Skeletal muscle tissue (tissue), 4 donors: ENCODE results near the gene ADGRF5. TPM values are rescaled to one million over a fixed set of nuclear protein-coding genes. Genes with fewer than 3 reads are reported as not detected.

Experiments
- H3K27ac ChIP-seq: one replicate; pipeline ENCODE4 v1.7.0; 2013; ENCODE audit warnings: mild to moderate bottlenecking, low read depth, low read length, inconsistent platforms
- H3K27me3 ChIP-seq, 3 donors: one replicate each; pipeline ENCODE4 v1.7.0; 2013; ENCODE audit warnings: low read length in 3 of 3; ENCODE audit not compliant: control insufficient read depth in 3 of 3, insufficient read depth in 3 of 3
- H3K36me3 ChIP-seq, 3 donors: one replicate each; pipeline ENCODE4 v1.7.0; 2013; ENCODE audit warnings: low read length in 3 of 3; ENCODE audit not compliant: control insufficient read depth in 3 of 3, insufficient read depth in 3 of 3
- H3K4me1 ChIP-seq, 3 donors: one replicate each; pipeline ENCODE4 v1.7.0; 2013; ENCODE audit warnings: low read length in 3 of 3, mild to moderate bottlenecking in 3 of 3; ENCODE audit not compliant: control insufficient read depth in 3 of 3, insufficient read depth in 3 of 3
- H3K4me3 ChIP-seq, 3 donors: one replicate each; pipeline ENCODE4 v1.7.0; 2013; ENCODE audit warnings: low read length in 3 of 3
- H3K9ac ChIP-seq, 3 donors: one replicate each; pipeline ENCODE4 v1.7.0; 2013; ENCODE audit warnings: low read length in 3 of 3, mild to moderate bottlenecking in 3 of 3, moderate library complexity in 2 of 3, low read depth in 1 of 3
- H3K9me3 ChIP-seq, 3 donors: one replicate each; pipeline ENCODE4 v1.7.0; 2013; ENCODE audit warnings: low read length in 3 of 3; ENCODE audit not compliant: control insufficient read depth in 3 of 3
- total RNA-seq: library from RNA; depleted of rRNA; stranded (reverse); fragments of >200 nt; gene quantifications from one replicate; pipeline ENCODE4 v1.2.3, GENCODE V29; 2014
- donor health status: Osteomylitis.

The ADGRF5 gene
- total RNA-seq, 1 donor from 2014 or later, result 26.1 TPM

- Histone ChIP-seq H3K36me3 (no peaks in the 10 kb centered on the region), H3K4me3 (peak overlapping the region in 1 of 3 donors; percentile 2), H3K27ac (no peak overlapping the region), H3K9me3 (no peaks in the 10 kb centered on the region), H3K4me1 (peaks cover 0 to 6% (median 2%) of the 10 kb centered on the region in 3 donors), H3K9ac (no peak overlapping the region), H3K27me3 (no peaks in the 10 kb centered on the region)
Measured at GRCh38 chr6:46915866-46916265, 5.9 kb downstream of the ADGRF5 start.

GRCh38 chr6:46915380-46915779, 6.4 kb downstream of the ADGRF5 start:
- no peaks in the 10 kb centered on the region for H3K27me3 ChIP-seq
- H3K9me3 ChIP-seq, result no peaks in the 10 kb centered on the region
- H3K4me3 ChIP-seq, result no peak overlapping the region
- no peak overlapping the region for H3K9ac ChIP-seq
- no peaks in the 10 kb centered on the region for H3K36me3 ChIP-seq
- H3K4me1 ChIP-seq, result peaks cover 0 to 6% (median 2%) of the 10 kb centered on the region in 3 donors
- H3K27ac ChIP-seq, result no peak overlapping the region

- no peaks in the 10 kb centered on the region for H3K27me3 ChIP-seq
- H3K9ac ChIP-seq, result no peak overlapping the region
- H3K36me3 ChIP-seq, result no peaks in the 10 kb centered on the region
- no peak overlapping the region for H3K27ac ChIP-seq
- H3K9me3 ChIP-seq, result no peaks in the 10 kb centered on the region
- peaks cover 0 to 6% (median 2%) of the 10 kb centered on the region in 3 donors for H3K4me1 ChIP-seq
- no peak overlapping the region for H3K4me3 ChIP-seq
Measured at GRCh38 chr6:46914279-46914810, 7.4 kb downstream of the ADGRF5 start.

DNA sequence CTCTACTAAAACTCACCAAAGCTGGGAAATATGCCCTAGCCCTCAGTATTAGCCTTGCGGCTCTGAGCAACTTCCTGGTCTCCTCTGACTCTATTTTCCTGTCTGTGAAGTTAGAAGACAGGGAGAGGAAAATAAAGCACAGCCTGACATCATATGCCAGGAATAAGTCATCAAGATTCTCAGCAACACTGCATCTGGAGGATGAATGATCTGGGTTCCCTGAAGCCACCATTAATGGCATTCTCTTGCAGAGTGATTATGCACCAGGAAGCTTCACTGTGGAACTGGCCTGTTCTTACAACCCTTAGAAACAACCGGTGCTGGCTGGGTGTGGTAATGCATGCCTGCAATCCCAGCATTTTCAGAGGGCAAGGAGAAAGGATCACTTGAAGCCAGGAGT, 12.4 kb downstream of the ADGRF5 start:
- Histone ChIP-seq H3K27me3 (no peaks in the 10 kb centered on the region), H3K36me3 (no peaks in the 10 kb centered on the region), H3K4me3 (no peak overlapping the region), H3K27ac (peak overlapping the region; percentile 56), H3K9ac (no peak overlapping the region), H3K9me3 (no peaks in the 10 kb centered on the region), H3K4me1 (no peaks in the 10 kb centered on the region)

DNA sequence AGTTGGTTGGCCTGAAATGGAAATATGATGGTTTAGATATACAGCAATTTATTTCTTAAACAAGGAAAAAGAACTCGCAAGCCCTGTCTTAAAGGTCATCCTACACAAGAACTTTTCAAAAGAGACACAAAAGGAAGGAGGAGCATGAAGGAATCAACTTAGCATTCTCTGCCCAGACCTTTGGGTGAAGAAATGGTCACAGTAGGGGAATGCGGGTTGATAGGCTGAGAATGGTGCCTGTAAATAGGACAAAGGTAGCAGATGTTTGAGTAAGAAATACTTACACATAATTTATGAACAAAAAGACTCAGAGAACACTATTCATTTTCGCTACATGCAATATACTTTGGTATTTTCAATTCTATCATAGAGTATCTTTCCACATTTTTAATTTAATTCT, 15.0 kb downstream of the ADGRF5 start:
- Histone ChIP-seq H3K27me3 (peaks cover 0 to 4% (median 0%) of the 10 kb centered on the region in 3 donors), H3K9me3 (no peaks in the 10 kb centered on the region), H3K4me3 (no peak overlapping the region), H3K9ac (no peak overlapping the region), H3K27ac (no peak overlapping the region), H3K4me1 (peaks cover 8 to 12% (median 8%) of the 10 kb centered on the region in 3 donors), H3K36me3 (no peaks in the 10 kb centered on the region)

DNA sequence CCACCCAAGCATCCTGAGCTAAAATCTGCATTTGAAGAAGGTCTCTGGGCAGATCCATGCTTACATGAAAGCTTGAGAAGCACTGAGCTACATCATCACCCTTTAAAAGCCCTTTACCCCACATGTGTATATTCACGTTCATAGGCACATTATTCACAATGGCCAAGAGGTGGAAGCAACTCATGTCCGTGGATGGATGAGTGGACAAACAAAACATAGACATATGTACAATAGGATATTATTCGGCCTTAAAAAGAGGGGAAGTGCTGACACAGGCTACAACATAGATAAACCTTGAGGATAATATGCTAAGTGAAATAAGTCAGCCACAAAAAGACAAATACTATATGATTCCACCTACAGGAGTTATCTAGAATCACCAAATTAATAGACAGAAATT, 17.6 kb downstream of the ADGRF5 start:
- Histone ChIP-seq H3K4me3 (no peak overlapping the region), H3K36me3 (no peaks in the 10 kb centered on the region), H3K9me3 (no peaks in the 10 kb centered on the region), H3K4me1 (peaks cover 8 to 17% (median 17%) of the 10 kb centered on the region in 3 donors), H3K27ac (no peak overlapping the region), H3K9ac (no peak overlapping the region), H3K27me3 (peaks cover 0 to 7% (median 0%) of the 10 kb centered on the region in 3 donors)

DNA sequence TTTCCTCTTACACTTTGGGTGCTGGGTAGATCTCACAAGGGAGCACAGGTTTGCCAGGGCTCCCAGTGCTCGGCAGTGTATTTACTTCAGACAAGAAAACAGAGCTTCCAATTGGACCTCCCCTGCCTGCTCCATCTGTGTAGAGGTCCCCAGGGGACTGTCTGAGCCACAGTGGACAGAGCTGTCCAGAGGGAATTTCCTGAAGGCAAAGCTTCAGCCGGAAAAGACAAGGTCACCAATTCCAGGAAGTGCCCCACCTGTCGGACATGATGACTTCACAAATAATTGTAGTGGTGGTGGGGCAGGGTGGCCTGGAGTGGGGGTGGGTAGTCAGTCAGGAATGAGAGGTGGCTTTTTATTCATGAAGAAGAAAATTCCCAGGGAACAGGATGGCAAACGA, 18.6 kb downstream of the ADGRF5 start:
- peak overlapping the region; percentile 52 for H3K27ac ChIP-seq
- H3K27me3 ChIP-seq, result peaks cover 0 to 7% (median 0%) of the 10 kb centered on the region in 3 donors
- H3K9me3 ChIP-seq, result no peaks in the 10 kb centered on the region
- H3K4me3 ChIP-seq, result no peak overlapping the region
- no peak overlapping the region for H3K9ac ChIP-seq
- peaks cover 13 to 19% (median 19%) of the 10 kb centered on the region in 3 donors for H3K4me1 ChIP-seq
- peaks cover 0 to 3% (median 0%) of the 10 kb centered on the region in 3 donors for H3K36me3 ChIP-seq

DNA sequence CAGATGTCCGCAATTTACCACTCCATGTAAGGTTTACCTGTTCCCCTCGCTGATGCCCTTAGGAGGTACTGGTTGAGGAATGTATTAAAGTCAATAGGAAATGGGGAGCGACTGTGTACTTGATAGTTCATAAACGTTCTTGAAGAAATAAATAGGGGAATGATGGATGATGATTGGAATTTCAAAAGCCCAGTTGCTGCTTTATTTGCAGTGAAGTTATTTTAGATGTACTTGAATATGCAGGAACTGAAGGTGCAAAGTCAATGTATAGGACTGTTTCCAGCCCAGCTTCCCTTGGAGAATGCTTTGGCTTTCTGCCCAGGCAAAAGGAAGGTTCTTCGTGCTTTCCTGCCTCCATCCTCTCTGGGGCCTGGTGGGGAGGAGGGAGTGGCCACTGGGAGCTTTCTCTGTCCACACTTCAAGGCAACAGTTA, 19.8 kb downstream of the ADGRF5 start:
- peaks cover 15 to 19% (median 19%) of the 10 kb centered on the region in 3 donors for H3K4me1 ChIP-seq
- H3K9me3 ChIP-seq, result no peaks in the 10 kb centered on the region
- no peak overlapping the region for H3K27ac ChIP-seq
- peaks cover 0 to 7% (median 0%) of the 10 kb centered on the region in 3 donors for H3K27me3 ChIP-seq
- peaks cover 0 to 3% (median 0%) of the 10 kb centered on the region in 3 donors for H3K36me3 ChIP-seq
- H3K4me3 ChIP-seq, result no peak overlapping the region
- no peak overlapping the region for H3K9ac ChIP-seq

DNA sequence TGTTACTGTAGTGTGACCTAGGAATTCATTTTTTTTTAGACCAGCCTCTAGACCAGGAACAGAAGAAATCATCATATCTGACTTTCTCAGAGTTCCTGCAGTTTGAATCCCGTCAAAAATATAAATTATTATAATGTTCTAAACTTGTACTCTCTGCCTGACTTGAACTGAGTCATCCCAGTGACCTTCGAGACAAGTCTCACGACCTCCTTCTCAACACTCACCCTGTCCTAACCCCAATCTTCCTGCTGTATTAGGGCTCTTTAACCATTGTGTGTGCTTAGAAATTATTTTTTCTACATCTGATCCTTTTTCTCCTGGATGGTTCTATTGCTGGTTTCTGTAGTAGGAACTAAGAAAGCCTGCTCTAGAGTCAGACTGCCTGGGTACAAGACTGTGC, 21.5 kb downstream of the ADGRF5 start:
- Histone ChIP-seq H3K4me3 (no peak overlapping the region), H3K9me3 (no peaks in the 10 kb centered on the region), H3K27ac (peak overlapping the region; percentile 2), H3K36me3 (peaks cover 0 to 3% (median 0%) of the 10 kb centered on the region in 3 donors), H3K9ac (no peak overlapping the region), H3K27me3 (peaks cover 0 to 7% (median 0%) of the 10 kb centered on the region in 3 donors), H3K4me1 (peaks cover 17 to 23% (median 21%) of the 10 kb centered on the region in 3 donors)

DNA sequence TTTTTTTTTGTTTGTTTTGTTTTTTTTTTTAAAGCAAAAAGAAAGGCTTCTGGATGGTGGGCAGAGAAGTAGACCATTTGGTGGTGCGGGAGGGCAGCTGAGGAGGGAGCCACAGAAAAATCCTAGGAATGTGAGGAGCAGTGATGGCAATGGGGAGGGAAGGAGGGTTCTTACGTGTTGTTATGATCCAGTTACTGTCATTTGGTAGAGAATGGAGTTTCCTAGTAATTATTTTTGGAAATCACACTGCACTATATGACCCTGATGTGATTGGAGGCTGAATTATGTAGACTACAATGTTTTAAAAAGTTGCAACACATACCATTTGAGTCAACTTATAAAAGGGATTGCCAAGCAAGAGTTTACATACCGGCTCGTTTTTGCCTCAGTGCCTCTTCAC, 22.1 kb downstream of the ADGRF5 start:
- H3K9ac ChIP-seq, result no peak overlapping the region
- H3K4me3 ChIP-seq, result no peak overlapping the region
- H3K27ac ChIP-seq, result no peak overlapping the region
- H3K27me3 ChIP-seq, result peaks cover 0 to 7% (median 0%) of the 10 kb centered on the region in 3 donors
- H3K36me3 ChIP-seq, result peaks cover 0 to 3% (median 0%) of the 10 kb centered on the region in 3 donors
- no peaks in the 10 kb centered on the region for H3K9me3 ChIP-seq
- H3K4me1 ChIP-seq, result peaks cover 18 to 24% (median 21%) of the 10 kb centered on the region in 3 donors
